OCI-LY3 (cell line): ENCODE measurements around the gene TRPM1.

Experiments
- H2AFZ ChIP-seq: fragments of 200-600, 300-600 bp; shearing (Covaris generic); 2 replicates; pipeline ENCODE4 v1.6.0; 2014; ENCODE audit warnings: antibody characterized with exemption, low read depth, low read length
- H3K27ac ChIP-seq: fragments of 200-600, 300-600 bp; sonication (generic); 2 replicates; pipeline ENCODE4 v1.5.1; 2014; ENCODE audit warnings: mild to moderate bottlenecking, low read length, moderate library complexity, mixed read lengths
- H3K27me3 ChIP-seq: fragments of 200-600, 300-600 bp; sonication (generic); 2 replicates; pipeline ENCODE4 v1.6.1; 2014; ENCODE audit warnings: low read depth, low read length, mixed read lengths
- H3K36me3 ChIP-seq: fragments of 200-600, 300-600 bp; sonication (generic); replicated peaks from 2 replicates; pipeline ENCODE3; 2014; ENCODE audit warnings: low read depth, low read length, mixed read lengths
- H3K4me1 ChIP-seq: fragments of 300-600, 200-600 bp; sonication (generic); 2 replicates; pipeline ENCODE4 v1.6.1; 2014; ENCODE audit warnings: low read length, mixed read lengths
- H3K4me2 ChIP-seq: fragments of 200-600, 300-600 bp; sonication (generic); 2 replicates; pipeline ENCODE4 v1.6.1; 2014; ENCODE audit warnings: low read length, mixed read lengths
- H3K4me3 ChIP-seq: fragments of 300-600, 200-600 bp; sonication (generic); 2 replicates; pipeline ENCODE4 v1.5.1; 2014; ENCODE audit warnings: antibody characterized with exemption, mild to moderate bottlenecking, low read length, moderate library complexity
- H3K79me2 ChIP-seq: fragments of 300-600, 200-600 bp; shearing (Covaris generic); 2 replicates; pipeline ENCODE4 v1.6.1; 2014; ENCODE audit warnings: mild to moderate bottlenecking, low read length, mixed read lengths
- H3K9ac ChIP-seq: fragments of 300-600, 200-600 bp; shearing (Covaris generic); 2 replicates; pipeline ENCODE4 v1.6.0; 2014; ENCODE audit warnings: mild to moderate bottlenecking, low read length, moderate library complexity
- H3K9me3 ChIP-seq: fragments of 200-600, 300-600 bp; shearing (Covaris generic); 2 replicates; pipeline ENCODE4 v1.6.1; 2014; ENCODE audit warnings: low read length, mixed read lengths; ENCODE audit not compliant: insufficient read depth
- H4K20me1 ChIP-seq: fragments of 200-600, 300-600 bp; sonication (generic); 2 replicates; pipeline ENCODE4 v1.6.1; 2016; ENCODE audit warnings: low read length, mixed read lengths; ENCODE audit not compliant: insufficient read depth
- EZH2phosphoT487 ChIP-seq: fragments of 200-600 bp; shearing (Covaris generic); IDR thresholded peaks from 2 replicates; pipeline ENCODE4 v1.6.1; 2018; ENCODE audit warnings: antibody characterized with exemption, mixed run types, low read depth
- TF ChIP-seq, protein P1 (sequence below): fragments of 200-600, 300-600 bp; sonication (generic); IDR thresholded peaks from 2 replicates; pipeline ENCODE4 v1.5.1; 2014; ENCODE audit warnings: antibody characterized with exemption, low read length, low read depth

Gene TRPM1

GRCh38 chr15:31148297-31149087, 47.0 kb upstream of the TRPM1 start:
- Histone ChIP-seq H3K4me2 (no peak overlapping the region), H4K20me1 (no peaks in the 10 kb centered on the region), H3K79me2 (no peaks in the 10 kb centered on the region), H3K9ac (no peak overlapping the region), H3K4me1 (no peaks in the 10 kb centered on the region), H3K36me3 (no peaks in the 10 kb centered on the region), H2AFZ (no peak overlapping the region), H3K4me3 (no peak overlapping the region), H3K27me3 (no peaks in the 10 kb centered on the region), H3K27ac (no peak overlapping the region), H3K9me3 (no peaks in the 10 kb centered on the region)
- TF ChIP-seq, protein P1, sequence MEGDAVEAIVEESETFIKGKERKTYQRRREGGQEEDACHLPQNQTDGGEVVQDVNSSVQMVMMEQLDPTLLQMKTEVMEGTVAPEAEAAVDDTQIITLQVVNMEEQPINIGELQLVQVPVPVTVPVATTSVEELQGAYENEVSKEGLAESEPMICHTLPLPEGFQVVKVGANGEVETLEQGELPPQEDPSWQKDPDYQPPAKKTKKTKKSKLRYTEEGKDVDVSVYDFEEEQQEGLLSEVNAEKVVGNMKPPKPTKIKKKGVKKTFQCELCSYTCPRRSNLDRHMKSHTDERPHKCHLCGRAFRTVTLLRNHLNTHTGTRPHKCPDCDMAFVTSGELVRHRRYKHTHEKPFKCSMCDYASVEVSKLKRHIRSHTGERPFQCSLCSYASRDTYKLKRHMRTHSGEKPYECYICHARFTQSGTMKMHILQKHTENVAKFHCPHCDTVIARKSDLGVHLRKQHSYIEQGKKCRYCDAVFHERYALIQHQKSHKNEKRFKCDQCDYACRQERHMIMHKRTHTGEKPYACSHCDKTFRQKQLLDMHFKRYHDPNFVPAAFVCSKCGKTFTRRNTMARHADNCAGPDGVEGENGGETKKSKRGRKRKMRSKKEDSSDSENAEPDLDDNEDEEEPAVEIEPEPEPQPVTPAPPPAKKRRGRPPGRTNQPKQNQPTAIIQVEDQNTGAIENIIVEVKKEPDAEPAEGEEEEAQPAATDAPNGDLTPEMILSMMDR, result no peak
- no peak for TF ChIP-seq EZH2phosphoT487

- H3K27ac ChIP-seq, result no peak overlapping the region
- no peak overlapping the region for H2AFZ ChIP-seq
- no peaks in the 10 kb centered on the region for H3K79me2 ChIP-seq
- H3K4me1 ChIP-seq, result no peaks in the 10 kb centered on the region
- H3K9ac ChIP-seq, result no peak overlapping the region
- H4K20me1 ChIP-seq, result no peaks in the 10 kb centered on the region
- H3K27me3 ChIP-seq, result no peaks in the 10 kb centered on the region
- H3K36me3 ChIP-seq, result no peaks in the 10 kb centered on the region
- TF ChIP-seq, protein P1, result no peak
- no peak for TF ChIP-seq EZH2phosphoT487
- no peak overlapping the region for H3K4me3 ChIP-seq
- no peaks in the 10 kb centered on the region for H3K9me3 ChIP-seq
- H3K4me2 ChIP-seq, result no peak overlapping the region
Measured at GRCh38 chr15:31147944-31148296, 46.4 kb upstream of the TRPM1 start.

DNA sequence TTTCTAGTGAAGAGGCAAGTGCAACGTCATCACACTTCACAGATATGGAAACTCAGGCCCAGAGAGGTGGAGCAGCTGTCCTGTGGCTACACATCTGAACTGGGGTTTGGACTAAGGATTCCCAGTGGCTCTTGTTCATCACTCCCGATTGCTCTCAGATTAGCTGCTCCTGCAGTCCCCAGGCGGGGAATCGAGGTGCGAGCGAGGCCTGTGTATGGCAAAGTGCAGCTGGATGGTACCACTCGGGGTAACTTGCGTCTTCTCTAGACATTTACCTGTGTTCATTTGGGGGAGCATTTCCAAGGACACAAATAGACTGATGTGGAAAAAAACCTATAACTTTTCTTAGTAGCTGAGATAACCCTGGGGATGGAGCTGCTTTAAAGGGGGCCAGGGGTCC, 45.9 kb upstream of the TRPM1 start:
- Histone ChIP-seq H3K27me3 (no peaks in the 10 kb centered on the region), H3K36me3 (no peaks in the 10 kb centered on the region), H3K9me3 (no peaks in the 10 kb centered on the region), H4K20me1 (no peaks in the 10 kb centered on the region), H3K4me1 (no peaks in the 10 kb centered on the region), H3K27ac (no peak overlapping the region), H3K4me3 (no peak overlapping the region), H3K9ac (no peak overlapping the region), H3K4me2 (no peak overlapping the region), H2AFZ (no peak overlapping the region), H3K79me2 (no peaks in the 10 kb centered on the region)
- TF ChIP-seq EZH2phosphoT487, result no peak
- TF ChIP-seq, protein P1, result no peak

DNA sequence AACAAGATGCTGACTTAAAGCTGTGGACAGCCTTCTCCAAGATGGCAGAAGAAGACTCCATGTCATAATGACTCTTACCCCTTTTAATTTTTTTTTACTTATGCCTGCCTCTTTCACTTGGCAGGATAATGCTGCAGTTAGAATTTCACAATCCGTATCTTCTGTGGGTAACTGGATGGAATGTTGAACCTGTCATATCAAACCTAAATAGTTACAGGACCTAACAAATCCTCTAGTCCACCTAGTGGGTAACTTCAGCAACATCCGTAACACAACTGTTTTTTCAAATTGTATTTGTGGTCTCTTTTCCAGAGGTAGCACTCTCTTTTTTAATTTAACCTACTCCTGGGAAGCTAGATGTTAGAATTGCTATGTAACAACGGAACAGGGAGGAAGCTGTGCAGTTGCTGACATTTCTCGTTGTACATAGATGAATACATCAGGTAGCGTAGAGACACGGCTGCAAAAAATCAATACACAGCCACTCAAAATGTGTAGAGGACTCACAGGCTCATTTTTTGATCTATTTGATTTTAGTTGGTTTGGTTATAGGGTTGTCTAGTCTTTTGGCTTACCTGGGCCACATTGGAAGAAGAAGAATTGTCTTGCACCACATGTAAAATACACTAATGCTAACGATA, 43.9 kb upstream of the TRPM1 start:
- no peak for TF ChIP-seq EZH2phosphoT487
- TF ChIP-seq, protein P1, result peak; percentile 35

More for the DNA sequence above, 43.9 kb upstream of the TRPM1 start:
- Histone ChIP-seq H2AFZ (peak overlapping the region; percentile 19; the same call in 1 of the 2 replicates), H3K27ac (no peak overlapping the region), H3K36me3 (no peaks in the 10 kb centered on the region), H3K4me1 (no peaks in the 10 kb centered on the region), H3K9ac (no peak overlapping the region), H3K27me3 (no peaks in the 10 kb centered on the region), H3K9me3 (no peaks in the 10 kb centered on the region), H4K20me1 (no peaks in the 10 kb centered on the region), H3K4me3 (no peak overlapping the region), H3K79me2 (no peaks in the 10 kb centered on the region), H3K4me2 (0 out of 2 replicates have a peak overlapping the region, but pooled peaks have one; percentile 10)
